Epithelial cell of esophagus (primary cell): Measurements from ENCODE around the gene RBMS2.

Experiments
- DNase-seq: peaks from one replicate; pipeline ENCODE4 v3.0.0; 2010; ENCODE audit warnings: low read depth
- H3K4me3 ChIP-seq: 2 replicates; pipeline ENCODE4 v1.5.1; 2011; ENCODE audit warnings: mild to moderate bottlenecking, low read length, control low read depth
- TF ChIP-seq, protein P1 (sequence below): IDR thresholded peaks from 2 replicates; pipeline ENCODE4 v1.5.1; 2011; ENCODE audit warnings: low read depth, mild to moderate bottlenecking, low read length, control low read depth, inconsistent platforms; ENCODE audit not compliant: insufficient read depth; ENCODE audit errors: missing control alignments

Gene RBMS2

DNA sequence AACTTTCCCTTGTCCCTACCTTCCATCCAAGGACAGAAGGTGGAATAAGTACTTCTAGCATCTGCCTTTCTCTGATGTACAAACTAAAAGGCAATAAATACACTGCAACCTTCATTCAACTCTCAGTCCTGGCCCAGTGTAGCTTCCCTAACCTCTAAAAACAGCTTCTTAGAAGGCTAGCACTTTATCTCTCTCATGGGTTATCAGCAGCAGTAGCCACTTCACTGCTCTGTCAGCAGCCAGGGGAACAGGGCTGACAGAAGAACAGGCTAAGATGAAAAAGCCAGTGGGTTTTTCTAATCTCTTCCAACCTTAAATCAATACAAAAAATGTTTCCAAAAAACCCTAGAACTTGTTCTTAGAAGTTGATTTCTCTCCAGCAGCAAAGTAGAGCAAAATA lies 95.3 kb downstream of the RBMS2 start:
- no peak for DNase-seq
- no peak overlapping the region for H3K4me3 ChIP-seq
- TF ChIP-seq, protein P1, sequence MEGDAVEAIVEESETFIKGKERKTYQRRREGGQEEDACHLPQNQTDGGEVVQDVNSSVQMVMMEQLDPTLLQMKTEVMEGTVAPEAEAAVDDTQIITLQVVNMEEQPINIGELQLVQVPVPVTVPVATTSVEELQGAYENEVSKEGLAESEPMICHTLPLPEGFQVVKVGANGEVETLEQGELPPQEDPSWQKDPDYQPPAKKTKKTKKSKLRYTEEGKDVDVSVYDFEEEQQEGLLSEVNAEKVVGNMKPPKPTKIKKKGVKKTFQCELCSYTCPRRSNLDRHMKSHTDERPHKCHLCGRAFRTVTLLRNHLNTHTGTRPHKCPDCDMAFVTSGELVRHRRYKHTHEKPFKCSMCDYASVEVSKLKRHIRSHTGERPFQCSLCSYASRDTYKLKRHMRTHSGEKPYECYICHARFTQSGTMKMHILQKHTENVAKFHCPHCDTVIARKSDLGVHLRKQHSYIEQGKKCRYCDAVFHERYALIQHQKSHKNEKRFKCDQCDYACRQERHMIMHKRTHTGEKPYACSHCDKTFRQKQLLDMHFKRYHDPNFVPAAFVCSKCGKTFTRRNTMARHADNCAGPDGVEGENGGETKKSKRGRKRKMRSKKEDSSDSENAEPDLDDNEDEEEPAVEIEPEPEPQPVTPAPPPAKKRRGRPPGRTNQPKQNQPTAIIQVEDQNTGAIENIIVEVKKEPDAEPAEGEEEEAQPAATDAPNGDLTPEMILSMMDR = no peak

DNA sequence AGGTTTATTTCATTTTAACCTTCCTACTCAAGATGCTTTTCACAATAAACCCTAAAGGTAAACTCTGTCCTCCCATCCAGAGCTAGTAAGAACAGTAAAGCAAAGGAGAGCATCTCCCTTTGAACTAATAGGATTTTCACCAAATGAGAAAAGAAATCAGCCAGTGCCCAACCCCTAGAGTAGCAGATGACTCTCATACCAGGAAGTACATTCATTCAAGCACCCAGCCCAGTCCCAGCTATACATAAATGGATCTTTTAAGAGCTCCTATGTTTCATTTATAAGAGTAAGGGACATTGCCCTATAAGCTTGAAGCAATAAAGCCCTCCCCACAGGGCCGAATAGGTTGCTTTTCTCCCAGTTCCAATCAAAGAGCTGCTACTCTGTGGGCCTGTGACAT lies 100.9 kb downstream of the RBMS2 start:
- TF ChIP-seq, protein P1 = no peak
- DNase-seq = no peak
- H3K4me3 ChIP-seq = no peak overlapping the region

DNA sequence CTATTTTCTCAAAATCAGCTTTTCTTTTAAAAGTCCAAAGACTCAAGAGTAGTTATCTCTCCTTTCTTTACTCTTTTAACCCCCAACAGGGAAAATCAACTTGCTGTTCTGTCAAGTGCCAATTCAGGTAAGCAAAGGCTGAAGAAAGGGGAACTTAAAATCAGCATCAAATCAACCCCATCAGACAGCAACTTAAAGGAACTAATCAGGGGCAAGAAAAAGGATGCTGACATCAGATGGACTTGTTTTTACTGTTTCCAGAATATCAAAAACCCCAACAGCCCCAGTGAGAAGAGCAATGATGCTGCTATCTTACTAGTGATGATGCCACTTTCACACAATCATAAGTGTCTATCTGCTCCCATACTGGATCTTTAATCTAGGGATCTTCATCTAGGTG lies 105.1 kb downstream of the RBMS2 start:
- TF ChIP-seq, protein P1 = no peak
- DNase-seq = no peak
- H3K4me3 ChIP-seq = no peak overlapping the region

DNA sequence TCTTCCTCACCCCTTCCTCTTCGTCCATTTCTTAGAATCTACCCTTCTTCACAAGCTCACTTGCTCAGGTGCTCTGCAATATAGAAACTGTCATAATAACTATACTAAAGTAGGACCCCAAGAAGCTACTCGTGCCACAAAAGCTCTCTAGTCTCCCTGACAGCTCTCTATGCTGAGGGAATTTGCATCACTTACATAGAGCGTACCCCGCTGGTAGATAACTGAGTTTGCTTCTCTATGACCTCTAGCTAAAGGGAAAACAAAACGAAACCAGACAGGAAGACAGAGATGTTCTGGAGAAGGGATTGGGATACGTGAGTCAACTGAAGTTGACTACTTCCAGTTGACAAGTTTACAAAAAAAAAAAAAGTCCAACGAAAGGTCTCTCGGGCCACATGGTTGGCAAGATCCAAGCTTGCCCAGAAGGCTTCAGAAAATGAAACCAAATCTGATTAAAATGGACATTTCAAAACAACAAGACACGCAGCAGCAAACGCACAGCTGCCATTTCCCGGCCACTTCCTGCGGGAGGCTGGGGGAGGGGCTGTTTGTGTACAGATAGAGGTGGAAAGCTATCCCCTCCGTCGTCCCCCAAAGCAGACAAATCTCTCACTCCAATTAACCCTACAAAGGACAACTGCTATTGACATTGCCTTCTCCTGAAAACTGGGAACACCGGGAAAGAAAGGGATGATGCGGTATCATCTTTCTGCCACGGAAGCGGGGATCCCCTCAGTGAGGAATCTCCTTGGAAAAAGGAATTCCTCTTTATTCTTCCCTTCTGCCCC lies 107.2 kb downstream of the RBMS2 start:
- peak overlapping the region; percentile 96 for H3K4me3 ChIP-seq
- peak; percentile 39 for DNase-seq
- TF ChIP-seq, protein P1 = no peak

DNA sequence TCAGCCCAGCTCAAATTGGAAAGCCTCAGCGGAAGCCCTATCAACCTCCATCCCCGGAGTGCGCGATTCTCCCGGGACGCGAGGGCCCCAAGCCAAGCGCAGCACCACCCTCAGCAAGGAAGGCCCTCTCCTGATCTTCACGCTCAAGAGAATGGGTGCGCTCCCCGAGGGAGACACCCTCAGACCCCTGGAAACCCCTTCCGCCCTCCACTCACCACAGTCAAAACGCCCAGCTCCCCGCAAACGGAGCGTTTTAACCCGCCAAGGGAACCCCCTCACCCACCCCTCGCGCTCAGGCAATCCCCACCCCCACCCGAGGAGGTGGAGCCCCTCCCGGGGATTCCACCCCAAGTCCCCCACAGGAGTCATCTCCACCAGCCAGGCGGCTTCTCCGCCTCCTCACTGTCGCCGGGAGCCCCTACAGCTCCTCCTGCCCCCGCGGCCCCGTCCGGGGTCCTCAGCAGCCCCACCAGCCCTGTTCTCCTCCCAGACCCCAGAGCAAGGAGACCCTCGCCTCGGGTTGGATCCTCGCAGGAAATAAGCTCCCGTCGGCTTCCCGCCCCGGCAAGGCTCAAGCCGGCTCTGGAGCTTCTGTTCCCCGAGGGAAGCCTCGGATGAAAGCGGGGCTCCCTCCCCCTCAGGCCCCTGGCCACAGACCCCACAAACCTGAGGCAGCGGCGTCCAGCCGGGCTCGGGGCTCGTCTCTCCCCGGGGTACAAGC lies 108.0 kb downstream of the RBMS2 start:
- peak overlapping the region; percentile 96 for H3K4me3 ChIP-seq
- peak; percentile 11 for DNase-seq
- TF ChIP-seq, protein P1 = no peak

DNA sequence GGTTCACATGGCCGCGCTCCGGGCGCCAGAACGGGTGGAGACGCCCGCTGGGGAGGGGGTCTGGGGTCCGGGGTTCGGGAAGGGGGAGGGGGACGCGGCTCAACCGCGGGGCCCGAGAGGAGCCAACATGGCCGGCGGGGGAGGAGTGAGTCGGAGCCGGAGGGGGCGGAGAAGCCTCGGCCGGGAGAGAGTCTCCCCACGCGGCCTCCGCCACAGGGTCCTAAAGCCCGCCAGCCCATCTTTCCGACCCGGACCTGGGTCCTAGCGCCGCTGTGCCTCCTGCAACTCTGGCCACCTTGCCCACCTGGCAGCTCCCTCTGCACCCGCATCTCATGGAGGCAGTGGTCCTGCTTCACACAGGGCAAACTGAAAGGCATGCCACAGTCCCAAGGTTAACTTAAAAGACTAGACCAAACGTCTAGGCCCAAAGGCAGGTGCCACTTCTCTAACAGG lies 108.6 kb downstream of the RBMS2 start, which contains the start of gene BAZ2A:
Gene BAZ2A (minus strand): TSS at position 147 of the 453 bp plus-strand sequence. CDS start 12,796 bp downstream, outside the sequence.
- DNase-seq = peak; percentile 85
- H3K4me3 ChIP-seq = peak within 1 kb of the TSS; percentile 96
- TF ChIP-seq, protein P1 = no peak
